ENCODE data around the gene TBCD. TPM values are rescaled to one million over a fixed set of nuclear protein-coding genes. Genes with fewer than 3 reads are reported as not detected.
A peak's percentile ranks its signal among the peaks of the same experiment; 100 is the strongest.

The TBCD gene
- total RNA-seq, 2 donors from 2014 or later: 112 to 144 TPM

DNA sequence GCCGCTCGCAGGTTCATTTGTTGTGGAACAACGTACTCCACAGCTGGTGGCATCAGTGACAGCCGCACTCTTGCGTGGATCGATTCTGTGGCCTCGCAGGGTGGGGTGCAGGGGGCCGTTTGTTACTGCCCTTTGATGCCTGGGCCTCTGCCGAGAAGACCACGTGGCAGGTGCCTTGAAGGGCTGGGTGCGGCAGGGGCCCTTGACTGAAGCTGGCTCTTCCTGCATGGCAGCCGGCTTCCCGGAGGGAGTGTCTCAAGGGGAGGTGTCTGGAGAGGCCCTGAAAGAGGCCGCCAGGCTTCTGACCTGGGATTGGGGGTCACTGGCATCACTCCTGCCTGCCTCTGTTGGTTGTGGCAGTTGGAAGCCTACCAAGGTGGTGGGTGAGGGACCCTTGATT, 43.8 kb downstream of the TBCD start:
- H3K36me3 Mint-ChIP-seq (ENCODE audit: low read depth): no peaks in the 10 kb centered on the region
- no peaks in the 10 kb centered on the region for H3K27me3 Mint-ChIP-seq
- ATAC-seq (no peak), DNase-seq (no peak)
- H3K27ac Mint-ChIP-seq: no peak overlapping the region
- H3K4me3 Mint-ChIP-seq: no peak overlapping the region
- peaks cover 6% of the 10 kb centered on the region for H3K4me1 Mint-ChIP-seq
- no peaks in the 10 kb centered on the region for H3K9me3 ChIP-seq (ENCODE audit: control insufficient read depth, low read length, poor library complexity, severe bottlenecking)

DNA sequence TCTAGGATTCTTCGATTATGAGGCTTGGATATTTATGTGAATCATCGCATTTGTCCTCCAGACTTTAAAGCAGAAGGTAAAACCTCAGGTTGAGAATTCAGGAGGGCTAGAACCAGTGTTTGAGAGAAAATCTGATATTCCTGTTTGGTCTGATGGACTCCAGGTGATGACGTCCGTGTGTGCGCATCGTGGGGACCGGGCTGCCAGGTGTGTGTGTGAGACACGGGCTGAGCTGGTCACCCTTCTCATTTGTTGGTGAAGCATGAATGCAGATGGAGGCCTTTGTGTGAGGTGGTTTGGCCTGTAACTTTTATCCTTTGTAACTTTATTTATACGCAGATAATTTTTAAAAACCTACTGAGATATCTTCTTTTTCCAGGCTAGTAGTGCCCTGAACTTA, 45.2 kb downstream of the TBCD start:
- H3K27me3 Mint-ChIP-seq: no peaks in the 10 kb centered on the region
- peaks cover 12% of the 10 kb centered on the region for H3K4me1 Mint-ChIP-seq
- H3K27ac Mint-ChIP-seq: no peak overlapping the region
- no peaks in the 10 kb centered on the region for H3K9me3 ChIP-seq (ENCODE audit: control insufficient read depth, low read length, poor library complexity, severe bottlenecking)
- DNase-seq (no peak), ATAC-seq (no peak)
- H3K4me3 Mint-ChIP-seq: no peak overlapping the region
- peaks cover 2% of the 10 kb centered on the region for H3K36me3 Mint-ChIP-seq (ENCODE audit: low read depth)

DNA sequence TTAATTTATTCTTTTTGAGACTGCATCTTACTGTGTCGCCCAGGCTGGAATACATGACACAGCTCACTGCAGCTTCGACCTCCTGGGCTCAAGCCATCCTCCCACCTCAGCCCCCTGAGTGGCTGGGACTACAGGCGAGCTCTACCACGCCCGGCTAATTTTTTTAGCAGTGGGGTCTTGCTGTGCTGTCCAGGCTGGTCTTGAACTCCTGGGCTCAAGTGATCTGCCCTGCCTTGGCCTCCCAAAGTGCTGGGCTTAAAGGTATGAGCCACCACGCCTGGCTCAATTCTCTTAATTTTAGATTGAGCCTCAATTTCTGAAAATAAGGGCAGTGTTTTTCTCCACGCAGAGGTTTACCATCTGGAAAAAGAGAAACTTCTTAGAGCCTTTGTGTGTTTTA, 46.9 kb downstream of the TBCD start:
- peaks cover 2% of the 10 kb centered on the region for H3K36me3 Mint-ChIP-seq (ENCODE audit: low read depth)
- no peak overlapping the region for H3K4me3 Mint-ChIP-seq
- H3K4me1 Mint-ChIP-seq: peaks cover 15% of the 10 kb centered on the region
- ATAC-seq (no peak), DNase-seq (no peak)
- peak overlapping the region; percentile 37 for H3K27ac Mint-ChIP-seq
- H3K9me3 ChIP-seq (ENCODE audit: control insufficient read depth, low read length, poor library complexity, severe bottlenecking): no peaks in the 10 kb centered on the region
- no peaks in the 10 kb centered on the region for H3K27me3 Mint-ChIP-seq

DNA sequence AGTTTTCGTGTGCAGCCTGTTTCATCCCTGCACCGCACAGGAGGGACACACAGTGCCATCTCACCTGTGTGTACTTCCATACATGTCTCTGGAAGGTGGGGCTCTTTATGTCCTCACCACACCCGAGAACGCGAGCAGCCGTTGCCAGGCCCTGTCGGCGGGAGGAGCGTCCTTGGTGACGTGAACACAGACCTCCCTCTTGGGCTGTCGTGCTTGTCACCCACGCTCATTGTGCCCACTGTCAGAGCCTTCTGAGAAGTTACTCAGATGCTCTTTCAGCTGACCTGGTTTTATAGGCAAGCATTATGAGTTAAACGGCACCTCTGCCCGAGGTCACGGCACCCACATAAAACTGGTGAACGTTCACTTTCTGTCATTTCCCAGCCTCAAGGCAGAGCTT, 47.7 kb downstream of the TBCD start:
- Mint-ChIP-seq H3K36me3 (ENCODE audit: low read depth) (peaks cover 2% of the 10 kb centered on the region), H3K4me3 (no peak overlapping the region), H3K27me3 (no peaks in the 10 kb centered on the region), H3K4me1 (peaks cover 15% of the 10 kb centered on the region), H3K27ac (peak overlapping the region; percentile 75)
- no peaks in the 10 kb centered on the region for H3K9me3 ChIP-seq (ENCODE audit: control insufficient read depth, low read length, poor library complexity, severe bottlenecking)
- DNase-seq: no peak
- no peak for ATAC-seq

DNA sequence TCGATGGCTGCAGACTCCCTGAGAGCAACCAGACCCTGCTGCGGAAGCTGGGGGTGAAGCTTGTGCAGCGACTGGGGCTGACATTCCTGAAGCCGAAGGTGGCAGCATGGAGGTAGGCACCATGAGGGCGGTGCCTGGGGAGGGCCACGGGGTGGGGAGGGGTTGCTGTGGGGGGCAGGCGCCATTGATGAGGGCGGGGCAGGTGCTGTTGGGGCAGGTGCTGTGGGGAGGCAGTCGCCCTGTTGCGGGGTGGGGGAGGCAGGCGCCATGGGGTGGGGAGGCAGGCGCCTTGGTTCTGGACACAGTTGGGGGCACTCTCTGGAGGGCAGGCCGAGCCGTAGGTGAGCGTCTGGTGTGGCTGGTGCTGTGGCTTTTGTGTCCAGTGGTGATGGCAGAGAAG, 49.0 kb downstream of the TBCD start:
- peaks cover 15% of the 10 kb centered on the region for H3K4me1 Mint-ChIP-seq
- H3K36me3 Mint-ChIP-seq (ENCODE audit: low read depth): peaks cover 2% of the 10 kb centered on the region
- H3K4me3 Mint-ChIP-seq: no peak overlapping the region
- no peak overlapping the region for H3K27ac Mint-ChIP-seq
- DNase-seq (no peak), ATAC-seq (no peak)
- no peaks in the 10 kb centered on the region for H3K27me3 Mint-ChIP-seq
- no peaks in the 10 kb centered on the region for H3K9me3 ChIP-seq (ENCODE audit: control insufficient read depth, low read length, poor library complexity, severe bottlenecking)

DNA sequence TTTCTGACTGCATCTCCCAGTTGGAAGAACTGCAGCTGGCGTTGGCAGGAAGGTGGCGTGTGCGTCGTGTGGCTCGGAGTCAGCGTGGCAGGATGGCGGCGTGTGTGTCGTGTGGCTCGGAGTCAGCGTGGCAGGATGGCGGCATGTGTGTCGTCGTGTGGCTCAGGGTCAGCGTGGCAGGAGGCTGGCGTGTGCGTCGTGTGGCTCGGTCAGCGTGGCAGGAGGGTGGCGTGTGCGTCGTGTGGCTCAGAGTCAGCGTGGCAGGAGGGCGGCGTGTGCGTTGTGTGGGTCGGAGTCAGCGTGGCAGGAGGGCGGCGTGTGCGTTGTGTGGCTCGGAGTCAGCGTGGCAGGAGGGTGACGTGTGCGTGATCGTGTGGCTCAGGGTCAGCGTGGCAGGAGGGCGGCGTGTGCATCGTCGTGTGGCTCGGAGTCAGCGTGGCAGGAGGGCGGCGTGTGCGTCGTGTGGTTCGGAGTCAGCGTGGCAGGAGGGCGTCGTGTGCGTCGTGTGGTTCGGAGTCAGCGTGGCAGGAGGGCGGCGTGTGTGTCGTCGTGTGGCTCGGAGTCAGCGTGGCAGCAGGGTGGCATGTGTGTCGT, 49.6 kb downstream of the TBCD start:
- peaks cover 20% of the 10 kb centered on the region for H3K4me1 Mint-ChIP-seq
- DNase-seq: no peak

DNA sequence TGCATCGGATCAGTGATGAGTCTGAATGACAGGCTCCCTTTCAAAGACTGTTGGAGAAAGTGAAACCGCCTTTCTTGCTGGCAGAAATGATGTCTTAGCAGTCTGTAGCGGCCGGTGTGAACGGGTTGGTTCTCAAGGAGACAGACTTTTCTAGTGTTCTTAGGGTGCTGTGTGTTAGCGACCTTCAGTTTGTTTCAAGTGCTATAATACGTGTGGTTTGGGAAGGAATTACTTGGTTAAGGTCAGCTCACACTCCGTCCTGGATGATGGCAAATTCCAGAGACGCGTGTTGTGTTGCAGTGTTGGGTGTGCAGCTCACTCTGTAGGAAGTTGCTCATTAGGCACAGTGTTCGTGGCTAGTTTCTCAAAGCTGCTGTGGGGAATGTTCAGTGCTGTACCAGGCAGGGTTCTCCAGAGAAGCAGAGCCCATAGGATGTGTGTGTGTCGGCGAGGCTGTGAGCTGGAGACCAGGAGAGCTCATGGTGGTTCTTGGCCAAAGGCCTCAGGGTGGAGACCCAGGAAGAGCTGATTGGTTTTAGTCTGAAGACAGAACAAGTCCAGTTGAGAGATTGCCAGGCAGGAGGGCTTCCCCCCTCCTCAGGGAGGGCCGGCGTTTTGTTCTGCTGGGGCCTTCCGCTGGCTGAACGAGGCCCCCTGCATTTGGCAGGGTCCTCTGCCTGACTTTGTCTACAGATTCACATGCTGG, 50.4 kb downstream of the TBCD start:
- no peaks in the 10 kb centered on the region for H3K9me3 ChIP-seq (ENCODE audit: control insufficient read depth, low read length, poor library complexity, severe bottlenecking)
- Mint-ChIP-seq H3K4me1 (peaks cover 20% of the 10 kb centered on the region), H3K36me3 (ENCODE audit: low read depth) (peaks cover 2% of the 10 kb centered on the region), H3K27ac (no peak overlapping the region), H3K4me3 (no peak overlapping the region), H3K27me3 (no peaks in the 10 kb centered on the region)
- no peak for ATAC-seq
- no peak for DNase-seq

More for the DNA sequence above, 49.6 kb downstream of the TBCD start:
- H3K9me3 ChIP-seq (ENCODE audit: control insufficient read depth, low read length, poor library complexity, severe bottlenecking): no peaks in the 10 kb centered on the region
- H3K36me3 Mint-ChIP-seq (ENCODE audit: low read depth): peaks cover 2% of the 10 kb centered on the region
- ATAC-seq: no peak
- H3K27ac Mint-ChIP-seq: no peak overlapping the region
- H3K27me3 Mint-ChIP-seq: no peaks in the 10 kb centered on the region
- H3K4me3 Mint-ChIP-seq: no peak overlapping the region

DNA sequence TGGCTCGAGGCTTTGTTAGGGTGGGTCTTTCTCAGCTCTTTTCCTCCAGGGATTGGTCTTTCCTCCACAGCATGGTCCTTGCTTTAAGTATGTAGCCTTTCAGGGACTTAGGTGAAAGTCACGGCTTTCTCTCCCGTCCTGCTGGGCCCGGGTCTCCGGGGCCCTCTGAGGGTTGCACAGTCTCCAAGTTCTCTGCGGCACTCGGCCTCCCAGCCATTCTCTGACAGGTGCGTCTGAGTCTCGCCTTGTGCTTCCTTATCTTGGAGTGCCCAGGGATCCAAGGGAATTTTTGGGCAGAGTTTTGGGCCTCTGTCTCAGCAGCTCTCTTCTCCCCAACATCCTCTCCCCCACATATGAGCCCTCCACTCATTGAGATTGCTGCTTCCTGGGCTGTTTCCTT, 51.3 kb downstream of the TBCD start:
- no peaks in the 10 kb centered on the region for H3K9me3 ChIP-seq (ENCODE audit: control insufficient read depth, low read length, poor library complexity, severe bottlenecking)
- ATAC-seq (no peak), DNase-seq (no peak)
- Mint-ChIP-seq H3K36me3 (ENCODE audit: low read depth) (peaks cover 2% of the 10 kb centered on the region), H3K4me3 (no peak overlapping the region), H3K27me3 (no peaks in the 10 kb centered on the region), H3K27ac (no peak overlapping the region), H3K4me1 (peaks cover 20% of the 10 kb centered on the region)

DNA sequence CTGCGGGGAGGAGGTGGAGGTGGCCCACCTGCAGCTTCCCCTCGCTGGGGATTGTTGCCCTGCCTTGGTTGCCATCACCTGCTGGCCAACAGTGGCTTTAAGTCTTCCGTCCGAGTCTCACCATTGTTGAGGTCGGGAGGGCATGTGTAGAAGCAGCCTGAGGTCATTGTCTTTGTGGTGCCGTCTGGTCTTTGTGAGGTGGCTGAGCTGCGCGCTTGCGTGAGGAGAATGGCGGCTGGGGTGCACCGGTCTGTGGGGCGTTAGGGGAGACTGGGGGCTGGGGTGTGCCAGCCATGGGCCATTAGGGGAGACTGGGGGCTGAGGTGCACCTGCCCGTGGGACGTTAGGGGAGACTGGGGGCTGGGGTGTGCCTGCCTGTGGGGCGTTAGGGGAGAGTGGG, 51.7 kb downstream of the TBCD start:
- Mint-ChIP-seq H3K4me3 (no peak overlapping the region), H3K4me1 (peaks cover 20% of the 10 kb centered on the region), H3K27me3 (no peaks in the 10 kb centered on the region), H3K36me3 (ENCODE audit: low read depth) (peaks cover 2% of the 10 kb centered on the region), H3K27ac (no peak overlapping the region)
- no peaks in the 10 kb centered on the region for H3K9me3 ChIP-seq (ENCODE audit: control insufficient read depth, low read length, poor library complexity, severe bottlenecking)
- DNase-seq: no peak
- ATAC-seq: no peak

DNA sequence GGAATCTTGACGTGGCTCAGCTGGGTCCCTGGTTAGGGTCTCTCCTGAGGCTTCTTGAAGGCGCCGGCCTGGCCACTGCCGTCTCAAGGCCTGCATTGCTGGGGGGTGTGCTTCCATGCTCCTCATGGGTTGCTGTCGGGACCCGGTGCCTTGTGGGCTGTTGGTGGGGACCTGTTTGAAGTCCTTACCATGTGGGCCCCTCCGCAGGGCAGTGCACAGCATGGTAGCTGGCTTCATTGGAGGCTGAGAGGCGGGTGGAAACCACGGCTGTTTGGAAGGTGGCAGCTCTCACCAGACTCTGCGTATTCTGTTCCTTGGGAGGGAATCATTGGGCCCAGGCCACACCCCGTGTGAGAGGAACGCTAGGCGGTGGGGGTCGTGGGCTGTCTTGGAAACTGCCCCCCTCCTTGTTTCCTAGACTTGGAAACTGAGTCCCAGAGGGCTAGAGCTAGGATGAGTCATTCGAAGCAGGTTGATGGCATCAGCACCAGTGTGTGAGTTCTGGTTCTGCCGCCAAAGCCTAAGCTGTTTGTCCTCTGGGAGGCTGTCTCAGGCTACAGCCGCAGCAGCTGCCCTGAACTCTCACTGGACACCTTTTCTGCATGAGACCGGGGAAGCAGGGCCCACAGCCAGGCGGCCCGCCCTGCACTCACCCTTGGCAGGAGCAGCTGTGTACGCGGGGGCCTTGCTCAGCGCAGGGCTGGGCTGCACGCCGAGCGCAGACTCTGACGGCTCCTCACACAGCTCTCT, 52.8 kb downstream of the TBCD start:
- no peaks in the 10 kb centered on the region for H3K9me3 ChIP-seq (ENCODE audit: control insufficient read depth, low read length, poor library complexity, severe bottlenecking)
- Mint-ChIP-seq H3K4me1 (peaks cover 20% of the 10 kb centered on the region), H3K27me3 (no peaks in the 10 kb centered on the region), H3K27ac (no peak overlapping the region), H3K36me3 (ENCODE audit: low read depth) (peaks cover 2% of the 10 kb centered on the region), H3K4me3 (no peak overlapping the region)
- ATAC-seq (no peak), DNase-seq (no peak)

DNA sequence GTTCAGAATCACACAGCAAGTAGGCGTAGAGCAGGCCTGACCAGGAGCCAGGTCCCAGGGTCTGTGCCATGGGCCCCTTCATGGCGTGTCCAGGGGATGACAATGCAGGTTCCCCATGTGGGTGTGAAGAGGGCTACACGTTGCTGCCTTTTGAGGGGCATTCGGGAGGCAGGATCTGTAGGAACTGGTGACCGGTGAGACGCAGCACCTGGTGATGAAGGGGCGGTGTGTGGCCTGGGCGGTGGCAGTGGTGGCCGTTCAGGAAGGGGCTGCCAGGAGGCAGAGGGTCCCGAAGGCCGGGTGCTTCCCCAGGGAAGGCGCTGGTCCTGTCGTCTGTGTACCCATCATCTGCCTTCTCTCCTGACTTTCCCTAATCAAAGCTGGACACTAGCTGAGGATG, 53.4 kb downstream of the TBCD start:
- no peak for DNase-seq
- ATAC-seq: no peak
- H3K36me3 Mint-ChIP-seq (ENCODE audit: low read depth): peaks cover 2% of the 10 kb centered on the region
- no peak overlapping the region for H3K4me3 Mint-ChIP-seq
- H3K27ac Mint-ChIP-seq: no peak overlapping the region
- H3K9me3 ChIP-seq (ENCODE audit: control insufficient read depth, low read length, poor library complexity, severe bottlenecking): no peaks in the 10 kb centered on the region
- H3K4me1 Mint-ChIP-seq: peaks cover 17% of the 10 kb centered on the region
- H3K27me3 Mint-ChIP-seq: no peaks in the 10 kb centered on the region

DNA sequence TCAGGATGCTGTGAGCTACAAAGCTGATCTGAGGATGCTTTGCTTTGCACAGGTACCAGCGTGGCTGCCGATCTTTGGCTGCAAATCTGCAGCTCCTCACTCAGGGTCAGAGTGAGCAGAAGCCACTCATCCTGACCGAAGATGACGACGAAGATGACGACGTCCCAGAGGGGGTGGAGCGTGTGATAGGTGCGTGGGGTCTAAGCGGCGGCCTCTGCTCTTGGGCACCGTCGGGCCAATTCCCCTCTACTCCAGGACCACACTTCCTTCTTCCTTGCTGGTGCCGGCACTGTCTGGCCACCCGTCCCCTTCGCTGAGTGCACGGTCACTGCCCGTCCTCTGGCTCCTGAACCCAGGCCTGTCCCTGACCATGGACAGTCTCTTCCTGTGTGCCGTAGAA, 54.0 kb downstream of the TBCD start:
- H3K4me3 Mint-ChIP-seq: no peak overlapping the region
- no peak for DNase-seq
- H3K36me3 Mint-ChIP-seq (ENCODE audit: low read depth): peaks cover 2% of the 10 kb centered on the region
- no peaks in the 10 kb centered on the region for H3K9me3 ChIP-seq (ENCODE audit: control insufficient read depth, low read length, poor library complexity, severe bottlenecking)
- H3K4me1 Mint-ChIP-seq: peaks cover 17% of the 10 kb centered on the region
- H3K27me3 Mint-ChIP-seq: no peaks in the 10 kb centered on the region
- ATAC-seq: no peak
- H3K27ac Mint-ChIP-seq: peak overlapping the region; percentile 45

DNA sequence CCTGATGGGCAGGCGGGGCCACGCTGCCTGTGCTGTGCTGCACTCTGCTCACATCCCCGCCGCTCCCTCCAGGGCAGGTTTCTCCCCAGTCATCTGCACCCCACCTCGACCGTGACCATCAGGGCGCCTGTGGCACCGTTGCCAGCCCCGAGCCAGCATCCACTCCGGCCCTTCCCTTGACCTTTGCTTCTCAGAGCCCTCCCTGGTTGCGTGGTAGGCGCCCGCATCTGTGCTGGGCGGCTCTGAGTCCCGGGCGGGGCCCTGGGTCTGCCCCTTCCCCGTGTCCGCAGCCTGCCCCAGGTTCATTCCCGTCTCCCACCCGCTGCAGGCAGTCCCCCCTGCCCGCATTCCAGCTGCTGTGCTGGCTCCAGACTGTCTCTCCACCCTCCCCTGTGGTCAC, 54.8 kb downstream of the TBCD start:
- Mint-ChIP-seq H3K36me3 (ENCODE audit: low read depth) (no peaks in the 10 kb centered on the region), H3K27me3 (no peaks in the 10 kb centered on the region), H3K4me1 (peaks cover 12% of the 10 kb centered on the region), H3K4me3 (no peak overlapping the region), H3K27ac (peak overlapping the region; percentile 45)
- H3K9me3 ChIP-seq (ENCODE audit: control insufficient read depth, low read length, poor library complexity, severe bottlenecking): no peaks in the 10 kb centered on the region
- no peak for ATAC-seq
- no peak for DNase-seq

All from T-helper 17 cell (primary cell).